HPDE6-E6E7 (cell line): ENCODE data around the gene DSCAM.
A peak's percentile ranks its signal among the peaks of the same experiment; 100 is the strongest.
"Not testable (repeated sequence)": the region's sequence is repeated elsewhere in the genome, so short reads cannot be mapped to it uniquely, and the experiment has no call there.

Experiments
- DNase-seq: peaks from one replicate; pipeline ENCODE4 v3.0.0; 2011; ENCODE audit warnings: missing footprints; ENCODE audit errors: extremely low spot score

Gene DSCAM

GRCh38 chr21:40461008-40461407 lies 385.9 kb downstream of the DSCAM start:
- no peak for DNase-seq

- DNase-seq, result no peak
These were observed 389.2 kb downstream of the DSCAM start for GRCh38 chr21:40457741-40458140.

- no peak for DNase-seq
These were observed 392.9 kb downstream of the DSCAM start for GRCh38 chr21:40454057-40454456.

- no peak for DNase-seq
These were observed 393.8 kb downstream of the DSCAM start for GRCh38 chr21:40453183-40453582.

- no peak for DNase-seq
These were observed 394.4 kb downstream of the DSCAM start for GRCh38 chr21:40452548-40452947.

GRCh38 chr21:40447016-40447415 lies 399.9 kb downstream of the DSCAM start:
- no peak for DNase-seq

GRCh38 chr21:40445349-40445921 lies 401.5 kb downstream of the DSCAM start:
- no peak for DNase-seq

GRCh38 chr21:40439581-40439980 lies 407.4 kb downstream of the DSCAM start:
- not testable (repeated sequence) for DNase-seq

- no peak for DNase-seq
These were observed 408.3 kb downstream of the DSCAM start for GRCh38 chr21:40438616-40439015.

GRCh38 chr21:40436261-40436660 lies 410.7 kb downstream of the DSCAM start:
- DNase-seq, result no peak

- no peak for DNase-seq
These were observed 413.4 kb downstream of the DSCAM start for GRCh38 chr21:40433538-40433937.

- DNase-seq, result no peak
These were observed 421.0 kb downstream of the DSCAM start for GRCh38 chr21:40425981-40426380.

GRCh38 chr21:40422896-40423635 lies 423.9 kb downstream of the DSCAM start:
- DNase-seq, result no peak

- peak; percentile 33 for DNase-seq
These were observed 425.8 kb downstream of the DSCAM start for GRCh38 chr21:40421121-40421520.

GRCh38 chr21:40416572-40416971 lies 430.4 kb downstream of the DSCAM start:
- no peak for DNase-seq

- no peak for DNase-seq
These were observed 438.4 kb downstream of the DSCAM start for GRCh38 chr21:40408561-40408960.

- no peak for DNase-seq
These were observed 442.6 kb downstream of the DSCAM start for GRCh38 chr21:40404396-40404800.

GRCh38 chr21:40402884-40403582 lies 443.9 kb downstream of the DSCAM start:
- no peak for DNase-seq

- no peak for DNase-seq
These were observed 451.2 kb downstream of the DSCAM start for GRCh38 chr21:40395732-40396131.

- no peak for DNase-seq
These were observed 453.9 kb downstream of the DSCAM start for GRCh38 chr21:40393066-40393465.

GRCh38 chr21:40388046-40388445 lies 458.9 kb downstream of the DSCAM start:
- no peak for DNase-seq

GRCh38 chr21:40386981-40387747 lies 459.8 kb downstream of the DSCAM start:
- DNase-seq, result no peak
